AG04449 (cell line): ENCODE measurements around the gene PRLR.

Source experiments
- CTCF ChIA-PET: fragments of 350-600 bp; formaldehyde crosslinking; extraction: SDS; loops from one replicate; lab custom pipeline; 2021; ENCODE audit warnings: antibody characterized with exemption; lab: Yijun Ruan, JAX
- POLR2A ChIA-PET: fragments of 400-600, 350-600 bp; formaldehyde crosslinking; extraction: SDS; loops from one replicate; lab custom pipeline; 2020; ENCODE audit warnings: antibody characterized with exemption, inconsistent platforms; lab: Yijun Ruan, JAX
- DNase-seq: peaks from one replicate; pipeline ENCODE4 v3.0.0-alpha.2; 2010; ENCODE audit warnings: low read depth, low spot score
- H3K4me3 ChIP-seq: 2 replicates; pipeline ENCODE4 v1.5.1; 2011; ENCODE audit warnings: low read depth, mild to moderate bottlenecking, control low read depth, low read length
- TF ChIP-seq, protein P1 (sequence below): IDR thresholded peaks from one replicate; pipeline ENCODE4 v1.5.1; 2011; ENCODE audit warnings: mild to moderate bottlenecking, moderate library complexity, low read length, control low read depth, inconsistent platforms; ENCODE audit not compliant: insufficient read depth; ENCODE audit errors: missing control alignments

PRLR gene

DNA sequence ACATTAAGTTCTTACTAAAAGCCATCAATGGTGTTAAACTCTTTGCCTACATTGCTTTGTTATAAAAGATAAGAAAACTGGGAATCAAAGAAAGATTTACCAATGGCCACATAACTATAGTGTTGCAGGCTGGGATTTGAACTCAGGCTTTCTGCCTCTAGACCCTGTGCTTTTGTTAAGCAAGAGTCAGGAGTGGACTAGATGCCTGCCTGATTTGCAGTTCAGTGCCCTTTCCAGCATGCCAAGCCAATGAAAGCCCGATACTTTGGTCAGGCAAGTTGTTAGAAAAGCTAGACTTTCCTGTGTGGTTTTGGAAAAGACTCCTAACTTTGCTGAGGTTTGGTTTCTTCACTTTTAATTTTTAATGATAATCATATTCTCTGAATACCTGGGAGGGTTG is 161.1 kb downstream of the PRLR start:
- POLR2A ChIA-PET: no interaction called here
- CTCF ChIA-PET: interaction anchor here (0.8 kb wide), 1 partner anchor 858 kb away, joined by 3 read pairs; no protein-coding TSS in a partner anchor
- no peak for DNase-seq
- TF ChIP-seq, protein P1, sequence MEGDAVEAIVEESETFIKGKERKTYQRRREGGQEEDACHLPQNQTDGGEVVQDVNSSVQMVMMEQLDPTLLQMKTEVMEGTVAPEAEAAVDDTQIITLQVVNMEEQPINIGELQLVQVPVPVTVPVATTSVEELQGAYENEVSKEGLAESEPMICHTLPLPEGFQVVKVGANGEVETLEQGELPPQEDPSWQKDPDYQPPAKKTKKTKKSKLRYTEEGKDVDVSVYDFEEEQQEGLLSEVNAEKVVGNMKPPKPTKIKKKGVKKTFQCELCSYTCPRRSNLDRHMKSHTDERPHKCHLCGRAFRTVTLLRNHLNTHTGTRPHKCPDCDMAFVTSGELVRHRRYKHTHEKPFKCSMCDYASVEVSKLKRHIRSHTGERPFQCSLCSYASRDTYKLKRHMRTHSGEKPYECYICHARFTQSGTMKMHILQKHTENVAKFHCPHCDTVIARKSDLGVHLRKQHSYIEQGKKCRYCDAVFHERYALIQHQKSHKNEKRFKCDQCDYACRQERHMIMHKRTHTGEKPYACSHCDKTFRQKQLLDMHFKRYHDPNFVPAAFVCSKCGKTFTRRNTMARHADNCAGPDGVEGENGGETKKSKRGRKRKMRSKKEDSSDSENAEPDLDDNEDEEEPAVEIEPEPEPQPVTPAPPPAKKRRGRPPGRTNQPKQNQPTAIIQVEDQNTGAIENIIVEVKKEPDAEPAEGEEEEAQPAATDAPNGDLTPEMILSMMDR: no peak
- H3K4me3 ChIP-seq: no peak overlapping the region

DNA sequence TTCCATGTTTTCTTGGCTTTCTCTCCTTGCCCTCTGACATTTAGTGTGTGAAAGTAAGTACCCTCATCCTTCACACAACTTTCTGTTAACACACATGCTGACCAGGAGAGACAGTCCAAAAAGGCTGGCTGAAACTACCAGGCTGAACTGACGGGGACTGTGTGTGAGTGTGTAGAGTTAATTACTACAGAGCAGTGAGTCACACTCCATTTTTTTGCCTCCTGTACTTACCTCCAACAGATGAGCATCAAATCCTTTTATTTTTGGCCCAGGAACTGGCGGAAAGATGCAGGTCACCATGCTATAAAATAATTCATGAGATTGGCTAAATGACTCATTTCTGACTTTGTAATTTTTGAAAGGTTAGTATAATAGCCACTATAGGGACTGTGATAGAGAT is 162.3 kb downstream of the PRLR start:
- no peak overlapping the region for H3K4me3 ChIP-seq
- ChIA-PET POLR2A (no interaction called here), CTCF (no interaction called here)
- TF ChIP-seq, protein P1: no peak
- DNase-seq: no peak

DNA sequence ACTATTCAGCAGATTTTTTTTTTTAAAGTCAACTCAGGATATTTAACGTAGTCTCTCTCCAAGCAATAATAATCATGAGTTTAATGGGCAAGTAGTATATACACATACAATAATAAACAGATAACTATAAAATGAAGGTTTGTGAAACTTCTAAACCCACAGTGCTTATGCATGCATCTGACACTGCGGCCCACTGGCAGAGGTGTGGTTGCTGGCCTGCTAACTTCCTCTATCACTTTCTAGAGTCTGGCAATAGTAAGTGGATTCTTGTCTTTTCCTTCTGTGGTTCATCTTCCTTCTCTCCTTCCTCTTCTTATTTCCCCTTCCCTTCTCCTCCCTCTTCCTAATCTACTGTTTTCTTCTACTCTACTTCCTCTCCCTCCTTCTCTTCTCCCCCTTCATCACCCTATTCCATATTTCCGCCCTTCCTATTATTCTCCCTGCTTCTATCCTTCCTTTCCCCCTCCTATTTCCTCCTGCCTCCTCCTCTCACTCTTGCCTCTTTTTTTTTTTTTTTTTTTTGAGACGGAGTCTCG is 164.0 kb downstream of the PRLR start:
- no peak overlapping the region for H3K4me3 ChIP-seq
- ChIA-PET POLR2A (no interaction called here), CTCF (no interaction called here)
- DNase-seq: no peak
- TF ChIP-seq, protein P1: no peak

DNA sequence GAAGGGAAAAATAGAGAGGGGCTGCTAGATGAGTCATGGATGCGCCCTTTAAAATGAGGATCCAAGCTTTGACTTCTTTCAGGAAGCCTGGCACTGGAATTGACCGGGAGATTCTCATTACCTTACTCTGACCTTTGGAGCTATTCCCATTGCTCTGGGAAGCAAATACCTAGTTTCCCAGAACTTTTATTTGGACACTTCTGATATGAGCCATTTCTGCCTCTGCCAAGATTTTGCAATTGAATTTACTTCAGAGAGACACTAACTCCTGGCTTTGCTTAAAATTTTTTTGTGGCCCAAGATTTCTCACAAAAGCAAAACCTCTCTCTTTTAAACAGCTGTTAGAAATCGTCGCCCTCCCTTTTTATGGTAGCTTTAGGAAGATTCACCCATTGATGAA is 166.9 kb downstream of the PRLR start:
- TF ChIP-seq, protein P1: no peak
- DNase-seq: no peak
- H3K4me3 ChIP-seq: no peak overlapping the region
- POLR2A ChIA-PET: no interaction called here
- CTCF ChIA-PET: interaction anchor here (1.0 kb wide), 1 partner anchor 22 kb away, joined by 3 read pairs; no protein-coding TSS in a partner anchor

DNA sequence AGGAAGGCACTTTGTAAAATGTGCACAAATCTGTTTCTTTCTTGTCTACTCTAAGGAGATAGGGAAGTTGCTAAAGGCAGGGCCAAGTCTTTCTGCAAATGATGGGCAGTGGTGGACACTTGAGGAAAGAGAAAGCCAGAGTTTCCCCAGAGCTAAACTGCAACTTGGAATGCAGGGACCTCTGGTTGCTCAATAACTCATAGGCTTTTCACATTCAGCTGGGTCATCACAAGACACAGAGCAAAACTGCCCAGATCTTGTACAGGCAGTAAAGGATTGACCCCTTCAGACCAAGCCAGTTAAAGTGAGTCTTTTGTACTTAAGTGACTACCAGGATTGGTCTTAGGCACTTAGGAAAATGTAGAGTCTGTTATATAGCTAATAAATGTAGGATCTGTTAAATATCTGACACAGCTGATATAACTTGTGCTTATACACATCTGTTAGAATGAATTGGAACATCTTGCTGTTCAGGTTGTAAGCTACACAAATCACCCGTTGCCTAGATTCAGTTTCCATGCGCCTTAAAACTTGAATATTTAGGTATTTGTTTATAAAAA is 169.0 kb downstream of the PRLR start:
- ChIA-PET POLR2A (no interaction called here), CTCF (interaction anchor here (0.6 kb wide), 1 partner anchor 19 kb away, joined by 3 read pairs; no protein-coding TSS in a partner anchor)
- DNase-seq: no peak
- TF ChIP-seq, protein P1: no peak
- H3K4me3 ChIP-seq: no peak overlapping the region

DNA sequence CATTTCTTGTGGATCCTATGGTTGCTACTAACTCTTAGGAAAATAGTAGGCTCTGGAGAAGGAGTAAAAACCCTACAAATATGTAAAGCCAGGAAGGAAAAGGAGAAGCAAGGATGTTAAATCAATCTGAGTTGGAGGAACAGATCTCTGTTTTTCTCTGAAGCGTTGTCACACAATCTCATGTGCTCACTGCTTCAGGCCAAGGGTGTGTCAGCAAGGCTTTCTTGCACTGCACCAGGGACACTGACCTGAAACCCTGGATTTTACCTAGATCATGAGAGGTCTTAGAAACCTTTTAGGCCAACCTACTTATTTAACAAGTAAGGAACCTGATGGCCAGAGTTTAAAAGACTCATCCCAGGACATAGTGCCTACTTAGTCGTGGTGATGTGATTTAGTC is 170.1 kb downstream of the PRLR start:
- ChIA-PET POLR2A (no interaction called here), CTCF (no interaction called here)
- no peak overlapping the region for H3K4me3 ChIP-seq
- no peak for DNase-seq
- TF ChIP-seq, protein P1: no peak
